OCI-LY3 (cell line): ENCODE data around the gene ACACA.

ENCODE experiments used
- EZH2phosphoT487 ChIP-seq: fragments of 200-600 bp; shearing (Covaris generic); IDR thresholded peaks from 2 replicates; pipeline ENCODE4 v1.6.1; 2018; ENCODE audit warnings: antibody characterized with exemption, mixed run types, low read depth
- TF ChIP-seq, protein P1 (sequence below): fragments of 200-600, 300-600 bp; sonication (generic); IDR thresholded peaks from 2 replicates; pipeline ENCODE4 v1.5.1; 2014; ENCODE audit warnings: antibody characterized with exemption, low read length, low read depth

DNA sequence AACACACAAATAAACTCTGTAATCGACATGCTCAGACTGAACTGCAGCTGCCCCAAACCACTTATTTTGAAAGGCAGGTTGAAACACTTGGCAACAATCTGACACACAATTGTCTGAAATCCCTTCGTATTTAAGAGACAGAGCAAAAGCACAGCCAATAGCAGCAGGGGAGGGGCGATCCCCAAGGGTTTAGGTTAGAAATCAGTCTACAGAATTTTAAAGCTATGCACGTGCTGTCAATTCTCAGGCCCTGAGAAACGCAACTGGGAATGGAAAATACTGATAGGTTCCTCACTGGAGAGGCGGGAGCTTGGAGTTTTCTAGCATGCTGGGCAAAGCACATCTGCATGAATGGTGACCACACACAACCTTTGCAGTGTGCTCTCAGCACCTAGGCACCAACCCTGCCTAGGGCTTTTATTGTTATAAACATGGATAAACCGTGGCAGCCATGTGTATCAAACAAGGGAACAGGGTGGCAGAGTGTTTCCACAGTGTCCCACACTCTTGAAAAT is 289.9 kb downstream of the ACACA start:
- TF ChIP-seq, protein P1, sequence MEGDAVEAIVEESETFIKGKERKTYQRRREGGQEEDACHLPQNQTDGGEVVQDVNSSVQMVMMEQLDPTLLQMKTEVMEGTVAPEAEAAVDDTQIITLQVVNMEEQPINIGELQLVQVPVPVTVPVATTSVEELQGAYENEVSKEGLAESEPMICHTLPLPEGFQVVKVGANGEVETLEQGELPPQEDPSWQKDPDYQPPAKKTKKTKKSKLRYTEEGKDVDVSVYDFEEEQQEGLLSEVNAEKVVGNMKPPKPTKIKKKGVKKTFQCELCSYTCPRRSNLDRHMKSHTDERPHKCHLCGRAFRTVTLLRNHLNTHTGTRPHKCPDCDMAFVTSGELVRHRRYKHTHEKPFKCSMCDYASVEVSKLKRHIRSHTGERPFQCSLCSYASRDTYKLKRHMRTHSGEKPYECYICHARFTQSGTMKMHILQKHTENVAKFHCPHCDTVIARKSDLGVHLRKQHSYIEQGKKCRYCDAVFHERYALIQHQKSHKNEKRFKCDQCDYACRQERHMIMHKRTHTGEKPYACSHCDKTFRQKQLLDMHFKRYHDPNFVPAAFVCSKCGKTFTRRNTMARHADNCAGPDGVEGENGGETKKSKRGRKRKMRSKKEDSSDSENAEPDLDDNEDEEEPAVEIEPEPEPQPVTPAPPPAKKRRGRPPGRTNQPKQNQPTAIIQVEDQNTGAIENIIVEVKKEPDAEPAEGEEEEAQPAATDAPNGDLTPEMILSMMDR: no peak
- TF ChIP-seq EZH2phosphoT487: no peak
